GM23248 (cell line): ENCODE measurements around the gene KCNK18.

ENCODE experiments used
- EZH2 ChIP-seq: fragments of 200-600 bp; sonication (generic); IDR thresholded peaks from 2 replicates; pipeline ENCODE4 v1.6.1; 2018; ENCODE audit warnings: antibody characterized with exemption, mild to moderate bottlenecking; ENCODE audit not compliant: insufficient read depth, poor library complexity, severe bottlenecking
- EZH2phosphoT487 ChIP-seq: fragments of 200-600 bp; sonication (generic); IDR thresholded peaks from 2 replicates; pipeline ENCODE4 v1.6.1; 2018; ENCODE audit warnings: antibody characterized with exemption, moderate library complexity, mild to moderate bottlenecking, low read depth; ENCODE audit not compliant: insufficient read depth

DNA sequence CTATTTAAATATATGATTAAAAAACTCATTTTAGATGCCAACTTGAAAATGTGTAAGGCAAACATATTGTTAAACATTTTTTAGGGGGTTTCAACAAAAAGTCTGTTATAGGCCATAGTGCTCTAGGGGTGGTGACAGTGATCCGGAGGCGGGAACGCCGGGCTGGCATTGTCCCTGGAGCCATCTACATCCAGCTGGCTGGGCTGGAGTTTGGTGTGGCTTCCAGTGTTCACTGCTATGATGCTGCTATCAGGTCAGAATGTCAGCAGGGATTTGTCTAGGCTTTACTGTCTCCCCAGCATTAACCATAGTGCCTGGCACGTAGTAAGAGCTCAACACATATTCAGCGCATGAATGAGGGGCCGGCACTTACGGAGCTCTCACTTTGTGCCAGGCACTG is 41.8 kb downstream of the KCNK18 start:
- no peak for TF ChIP-seq EZH2phosphoT487
- no peak for TF ChIP-seq EZH2
